Mucosa of descending colon (tissue), 3 donors: ENCODE results near the gene IMMP2L. TPM values are rescaled to one million over a fixed set of nuclear protein-coding genes. Genes with fewer than 3 reads are reported as not detected.

Experiments
- ATAC-seq: fragments of 200-7000 bp; cut with Tn5 transposase; one replicate; pipeline ENCODE4 v1.9.1; 2020; ENCODE audit warnings: mild to moderate bottlenecking, moderate library complexity
- DNase-seq, 3 donors: peaks; one replicate each; pipeline ENCODE4 v3.0.0-alpha.2; 2020
- H3K36me3 ChIP-seq: fragments of 200-600 bp; one replicate; pipeline ENCODE4 v1.8.0; 2021; ENCODE audit warnings: low read depth, mild to moderate bottlenecking
- H3K4me1 ChIP-seq: fragments of 200-600 bp; one replicate; pipeline ENCODE4 v1.8.0; 2021; ENCODE audit warnings: low read depth, mild to moderate bottlenecking
- H3K4me3 ChIP-seq: fragments of 200-600 bp; one replicate; pipeline ENCODE4 v1.8.0; 2021; ENCODE audit warnings: mild to moderate bottlenecking
- H3K9me3 ChIP-seq: fragments of 200-600 bp; one replicate; pipeline ENCODE4 v1.8.0; 2021; ENCODE audit warnings: mild to moderate bottlenecking
- CTCF ChIP-seq: fragments of 200-600 bp; IDR thresholded peaks from one replicate; pipeline ENCODE4 v1.8.0; 2022; ENCODE audit warnings: antibody characterized with exemption, mild to moderate bottlenecking
- intact Hi-C, 2 donors: fragments of 100-400 bp; cut with DNase I in 1 of 2; cut with micrococcal nuclease in 1 of 2; formaldehyde crosslinking; loops; one replicate each; pipeline versions ENCODE4 v1.11.0 to v1.11.1; 2022; cut with DNase I, micrococcal nuclease
- total RNA-seq, 3 donors: library from RNA; stranded (reverse); fragmentation: NEBNext Ultra II Directional in 2 of 3; extraction: Animal tissue kit (Norgen Biotek cat#: 25700) in 2 of 3; gene quantifications; one replicate each; pipeline versions ENCODE4 v1.2.1 to v1.2.4, GENCODE V29; 2021 to 2023
- donor health status: DM: no; HTN: no; CAD: no; lungs with moderate emphysema.
- donor health status: DM: no; HTN: no; CAD: no.
- donor health status: DM: no; HTN: yes; CAD: no.

IMMP2L gene
- total RNA-seq, 3 donors from 2014 or later, result 12.1 to 20.7 (median 17.7) TPM

GRCh38 chr7:110839866-110840265 is 722.4 kb downstream of the IMMP2L start:
- H3K4me3 ChIP-seq, result no peak overlapping the region
- DNase-seq (peak in 1 of 3 donors; percentile 15), ATAC-seq (no peak)
- intact Hi-C loops, result no loop called here
- H3K36me3 ChIP-seq, result no peaks in the 10 kb centered on the region
- H3K9me3 ChIP-seq, result no peaks in the 10 kb centered on the region
- H3K4me1 ChIP-seq, result peaks cover 5% of the 10 kb centered on the region
- TF ChIP-seq CTCF, result no peak

- intact Hi-C loops, result no loop called here
- no peak for TF ChIP-seq CTCF
- DNase-seq (no peak), ATAC-seq (no peak)
- Histone ChIP-seq H3K4me1 (peaks cover 5% of the 10 kb centered on the region), H3K9me3 (no peaks in the 10 kb centered on the region), H3K4me3 (no peak overlapping the region), H3K36me3 (no peaks in the 10 kb centered on the region)
Observed at GRCh38 chr7:110835849-110836248, 726.4 kb downstream of the IMMP2L start.

GRCh38 chr7:110835218-110835617 is 727.1 kb downstream of the IMMP2L start:
- intact Hi-C loops, result no loop called here
- TF ChIP-seq CTCF, result no peak
- no peaks in the 10 kb centered on the region for H3K36me3 ChIP-seq
- no peak overlapping the region for H3K4me3 ChIP-seq
- ATAC-seq (peak; percentile 88), DNase-seq (peak in 1 of 3 donors; percentile 35)
- H3K4me1 ChIP-seq, result peaks cover 5% of the 10 kb centered on the region
- no peaks in the 10 kb centered on the region for H3K9me3 ChIP-seq

GRCh38 chr7:110831419-110831818 is 730.9 kb downstream of the IMMP2L start:
- DNase-seq, result no peak
- no peak overlapping the region for H3K4me3 ChIP-seq
- H3K36me3 ChIP-seq, result no peaks in the 10 kb centered on the region
- ATAC-seq, result no peak
- intact Hi-C loops, result no loop called here
- H3K4me1 ChIP-seq, result peaks cover 5% of the 10 kb centered on the region
- no peaks in the 10 kb centered on the region for H3K9me3 ChIP-seq
- TF ChIP-seq CTCF, result no peak

GRCh38 chr7:110830778-110831177 is 731.5 kb downstream of the IMMP2L start:
- peak in 1 of 3 donors; percentile 23 for DNase-seq
- ATAC-seq, result peak; percentile 65
- intact Hi-C loops, result no loop called here
- no peaks in the 10 kb centered on the region for H3K36me3 ChIP-seq
- no peak overlapping the region for H3K4me3 ChIP-seq
- no peaks in the 10 kb centered on the region for H3K9me3 ChIP-seq
- peaks cover 2% of the 10 kb centered on the region for H3K4me1 ChIP-seq
- TF ChIP-seq CTCF, result no peak

GRCh38 chr7:110827936-110828335 is 734.4 kb downstream of the IMMP2L start:
- no peaks in the 10 kb centered on the region for H3K36me3 ChIP-seq

More at GRCh38 chr7:110827936-110828335, 734.4 kb downstream of the IMMP2L start:
- no peak for TF ChIP-seq CTCF
- ATAC-seq, result no peak
- Histone ChIP-seq H3K4me1 (no peaks in the 10 kb centered on the region), H3K9me3 (no peaks in the 10 kb centered on the region), H3K4me3 (no peak overlapping the region)
- DNase-seq, result no peak
- intact Hi-C loops, result no loop called here
